IPS-20b (cell line): ENCODE results near the gene DCAF15.
A peak's percentile ranks its signal among the peaks of the same experiment; 100 is the strongest.

Experiments
- H3K27ac ChIP-seq: one replicate; pipeline ENCODE4 v1.5.1; 2013; ENCODE audit warnings: low read length
- H3K27me3 ChIP-seq: 2 replicates; pipeline ENCODE4 v1.6.1; 2013; ENCODE audit warnings: mild to moderate bottlenecking, low read length, inconsistent platforms; ENCODE audit not compliant: insufficient read depth
- H3K36me3 ChIP-seq: 2 replicates; pipeline ENCODE4 v1.6.1; 2013; ENCODE audit warnings: low read depth, mild to moderate bottlenecking, inconsistent platforms, low read length, moderate library complexity; ENCODE audit not compliant: insufficient read depth
- H3K4me1 ChIP-seq: 2 replicates; pipeline ENCODE4 v1.6.1; 2013; ENCODE audit warnings: mild to moderate bottlenecking, control low read depth, inconsistent platforms, low read length, moderate library complexity; ENCODE audit not compliant: insufficient read depth
- H3K4me3 ChIP-seq: 2 replicates; pipeline ENCODE4 v1.5.1; 2013; ENCODE audit warnings: mild to moderate bottlenecking, low read length, inconsistent platforms
- H3K9ac ChIP-seq: 2 replicates; pipeline ENCODE4 v1.6.1; 2013; ENCODE audit warnings: low read depth, mild to moderate bottlenecking, inconsistent platforms, low read length, moderate library complexity
- H3K9me3 ChIP-seq: 2 replicates; pipeline ENCODE4 v1.6.1; 2013; ENCODE audit warnings: mild to moderate bottlenecking, low read depth, low read length, inconsistent platforms; ENCODE audit not compliant: insufficient read depth

The DCAF15 gene

GRCh38 chr19:13932149-13932637, 20.1 kb upstream of the DCAF15 start:
- Histone ChIP-seq H3K36me3 (peaks cover 13% of the 10 kb centered on the region), H3K9ac (no peak overlapping the region), H3K27me3 (no peaks in the 10 kb centered on the region), H3K4me1 (peaks cover 3% of the 10 kb centered on the region; the same call in 1 of the 2 replicates), H3K9me3 (no peaks in the 10 kb centered on the region), H3K27ac (no peak overlapping the region), H3K4me3 (no peak overlapping the region)

- H3K9ac ChIP-seq = no peak overlapping the region
- H3K4me1 ChIP-seq = peaks cover 3% of the 10 kb centered on the region; the same call in 1 of the 2 replicates
- H3K9me3 ChIP-seq = no peaks in the 10 kb centered on the region
- H3K27me3 ChIP-seq = peaks cover 5% of the 10 kb centered on the region; the same call in 1 of the 2 replicates
- H3K4me3 ChIP-seq = no peak overlapping the region
- H3K27ac ChIP-seq = no peak overlapping the region
- H3K36me3 ChIP-seq = peaks cover 9% of the 10 kb centered on the region
These were observed 19.4 kb upstream of the DCAF15 start for GRCh38 chr19:13932911-13933393.

GRCh38 chr19:13934785-13935109, 17.6 kb upstream of the DCAF15 start:
- Histone ChIP-seq H3K27ac (no peak overlapping the region), H3K9me3 (no peaks in the 10 kb centered on the region), H3K4me3 (no peak overlapping the region), H3K36me3 (peaks cover 4% of the 10 kb centered on the region), H3K27me3 (peaks cover 5% of the 10 kb centered on the region; the same call in 1 of the 2 replicates), H3K4me1 (peaks cover 3% of the 10 kb centered on the region; the same call in 1 of the 2 replicates), H3K9ac (no peak overlapping the region)

- no peak overlapping the region for H3K27ac ChIP-seq
- no peaks in the 10 kb centered on the region for H3K9me3 ChIP-seq
- no peak overlapping the region for H3K9ac ChIP-seq
These were observed 16.4 kb upstream of the DCAF15 start for GRCh38 chr19:13935765-13936510.

GRCh38 chr19:13937479-13938300, 14.6 kb upstream of the DCAF15 start:
- Histone ChIP-seq H3K9me3 (no peaks in the 10 kb centered on the region), H3K9ac (no peak overlapping the region), H3K4me1 (peaks cover 3% of the 10 kb centered on the region; the same call in 1 of the 2 replicates), H3K27ac (no peak overlapping the region), H3K36me3 (no peaks in the 10 kb centered on the region), H3K4me3 (peak overlapping the region; percentile 47; the same call in 1 of the 2 replicates), H3K27me3 (peaks cover 5% of the 10 kb centered on the region; the same call in 1 of the 2 replicates)

More at GRCh38 chr19:13935765-13936510, 16.4 kb upstream of the DCAF15 start:
- Histone ChIP-seq H3K4me1 (peaks cover 3% of the 10 kb centered on the region; the same call in 1 of the 2 replicates), H3K4me3 (no peak overlapping the region), H3K36me3 (peaks cover 4% of the 10 kb centered on the region), H3K27me3 (peaks cover 5% of the 10 kb centered on the region; the same call in 1 of the 2 replicates)

GRCh38 chr19:13938301-13939064, 13.8 kb upstream of the DCAF15 start, which contains the start of gene PODNL1:
PODNL1 (minus strand) TSS chr19:13938417; CDS start chr19:13938181, 236 bp downstream.
- H3K9ac ChIP-seq = no peak within 1 kb of the TSS
- peak within 1 kb of the TSS; percentile 47; the same call in 1 of the 2 replicates for H3K4me3 ChIP-seq
- H3K27ac ChIP-seq = no peak within 1 kb of the TSS

GRCh38 chr19:13942023-13942684, 10.2 kb upstream of the DCAF15 start:
- Histone ChIP-seq H3K36me3 (no peaks in the 10 kb centered on the region), H3K9ac (no peak overlapping the region), H3K4me3 (no peak overlapping the region), H3K4me1 (no peaks in the 10 kb centered on the region), H3K27ac (no peak overlapping the region), H3K9me3 (no peaks in the 10 kb centered on the region), H3K27me3 (peaks cover 5% of the 10 kb centered on the region; the same call in 1 of the 2 replicates)

More at GRCh38 chr19:13938301-13939064, 13.8 kb upstream of the DCAF15 start, which contains the start of gene PODNL1:
- Histone ChIP-seq H3K9me3 (no peaks in the 10 kb centered on the region), H3K4me1 (peaks cover 3% of the 10 kb centered on the region; the same call in 1 of the 2 replicates), H3K36me3 (no peaks in the 10 kb centered on the region), H3K27me3 (peaks cover 5% of the 10 kb centered on the region; the same call in 1 of the 2 replicates)

GRCh38 chr19:13946414-13946813, 5.9 kb upstream of the DCAF15 start:
- Histone ChIP-seq H3K4me3 (no peak overlapping the region), H3K4me1 (no peaks in the 10 kb centered on the region), H3K9me3 (no peaks in the 10 kb centered on the region), H3K36me3 (no peaks in the 10 kb centered on the region), H3K9ac (no peak overlapping the region), H3K27ac (no peak overlapping the region), H3K27me3 (no peaks in the 10 kb centered on the region)

- Histone ChIP-seq H3K9me3 (no peaks in the 10 kb centered on the region), H3K36me3 (peaks cover 23% of the 10 kb centered on the region), H3K27ac (no peak overlapping the region), H3K9ac (no peak overlapping the region), H3K27me3 (no peaks in the 10 kb centered on the region), H3K4me1 (0 out of 2 replicates have a peak, but pooled peaks cover 3% of the 10 kb centered on the region), H3K4me3 (no peak overlapping the region)
These were observed 1.3 kb upstream of the DCAF15 start for GRCh38 chr19:13951043-13951442.

- Histone ChIP-seq H3K4me3 (peak overlapping the region; percentile 66), H3K9me3 (no peaks in the 10 kb centered on the region), H3K36me3 (peaks cover 30% of the 10 kb centered on the region), H3K4me1 (0 out of 2 replicates have a peak, but pooled peaks cover 3% of the 10 kb centered on the region), H3K9ac (no peak overlapping the region), H3K27me3 (no peaks in the 10 kb centered on the region), H3K27ac (no peak overlapping the region)
These were observed 533 bp upstream of the DCAF15 start for GRCh38 chr19:13951799-13952153.
